Ovary (tissue), 3 donors: ENCODE measurements around the gene SVOP.

Source experiments
- CTCF ChIP-seq, 3 donors: fragments of 450-650 bp in 2 of 3; fragments of 200-600 bp in 1 of 3; IDR thresholded peaks; one replicate each; pipeline versions ENCODE4 v1.5.1 to v1.8.0; 2016 to 2022; ENCODE audit warnings: antibody characterized with exemption in 3 of 3, mild to moderate bottlenecking in 1 of 3
- EP300 ChIP-seq: sonication (generic); formaldehyde crosslinking; IDR thresholded peaks from one replicate; pipeline ENCODE4 v1.6.1; 2017; ENCODE audit warnings: antibody characterized with exemption
- POLR2A ChIP-seq: fragments of 450-650 bp; IDR thresholded peaks from one replicate; pipeline ENCODE4 v1.6.1; 2017; ENCODE audit warnings: antibody characterized with exemption, mild to moderate bottlenecking, moderate library complexity
- donor health status: DM: no; HTN: no; CAD: no.

GRCh38 chr12:109057376-109057775 lies 36.5 kb upstream of the SVOP start:
- no peak for TF ChIP-seq CTCF (IDR thresholded peaks at IDR 0.05)
- TF ChIP-seq POLR2A, result no peak
- TF ChIP-seq EP300, result no peak
